SIG-M5 (cell line): ENCODE data around the gene PPIE.

Experiments used
- DNase-seq: peaks from one replicate; lab custom pipeline; 2025; lab: John Stamatoyannopoulos, UW

The PPIE gene

DNA sequence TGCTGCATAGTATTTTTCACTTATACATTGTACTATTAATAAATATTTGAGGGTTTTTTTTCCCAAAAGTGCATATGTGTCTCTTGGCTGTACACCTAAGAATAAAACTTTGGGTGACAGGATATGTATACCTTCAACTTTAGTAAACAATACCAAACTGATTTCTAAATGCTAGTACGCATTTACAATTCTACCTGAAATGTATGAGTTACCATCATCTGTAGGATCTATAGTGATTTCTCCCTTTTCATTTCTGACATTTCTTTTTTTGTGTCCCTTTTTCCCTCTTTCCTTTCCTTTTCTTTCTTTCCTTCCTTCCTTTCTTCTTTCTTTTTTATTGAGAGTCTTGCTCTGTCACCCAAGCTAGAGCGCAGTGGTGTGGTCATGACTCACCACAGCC, 66.7 kb downstream of the PPIE start:
- no peak for DNase-seq

DNA sequence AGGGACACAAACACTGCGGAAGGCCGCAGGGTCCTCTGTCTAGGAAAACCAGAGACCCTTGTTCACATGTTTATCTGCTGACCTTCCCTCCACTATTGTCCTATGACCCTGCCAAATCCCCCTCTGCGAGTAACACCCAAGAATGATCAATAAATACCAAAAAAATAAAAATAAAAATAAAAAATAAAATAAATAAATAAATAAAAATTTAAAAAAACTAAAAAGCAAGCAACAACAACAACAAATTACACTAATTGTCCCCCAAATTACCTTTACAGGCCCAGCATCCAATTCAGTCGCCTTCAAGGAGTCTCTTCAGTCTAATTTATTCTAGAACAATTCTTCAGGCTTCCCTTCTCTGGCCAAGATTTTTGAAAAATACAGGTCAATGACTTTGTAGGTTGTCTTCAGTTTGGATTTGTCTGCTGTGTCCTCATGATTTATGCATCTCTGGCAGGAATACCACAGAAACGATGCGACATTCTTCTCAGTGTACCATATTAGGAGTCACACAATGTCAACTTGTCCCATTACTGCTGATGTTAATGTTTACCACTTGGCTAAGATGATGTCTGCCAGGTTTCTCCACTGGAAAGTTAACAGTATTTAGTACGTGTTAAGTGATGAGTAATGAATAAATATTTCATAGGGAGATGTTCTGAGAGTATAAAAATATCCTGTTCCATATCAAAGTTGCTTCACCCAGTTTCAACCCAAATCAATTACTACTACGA, 70.3 kb downstream of the PPIE start:
- no peak for DNase-seq

DNA sequence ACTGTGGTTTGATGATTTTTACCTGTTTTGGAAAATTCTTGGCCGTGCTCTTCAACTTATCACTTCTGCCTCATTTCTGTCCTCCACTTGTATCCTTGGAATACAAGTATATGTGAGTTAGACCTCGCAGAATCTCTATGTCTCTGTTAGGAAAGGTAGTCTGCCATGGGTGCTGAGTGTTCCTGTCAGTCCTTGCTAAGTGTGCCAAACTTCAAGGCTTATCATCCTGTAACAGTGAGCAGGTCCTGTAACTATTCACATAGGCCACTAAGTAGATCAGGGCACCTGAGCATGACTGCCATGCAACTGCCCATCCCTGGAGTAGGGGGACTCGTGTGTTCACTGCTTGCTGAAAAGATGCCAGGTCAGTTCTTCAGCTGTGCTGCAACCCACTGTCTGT, 74.2 kb downstream of the PPIE start:
- DNase-seq, result no peak
